ENCODE data around the gene SIAH2. TPM values are rescaled to one million over a fixed set of nuclear protein-coding genes. Genes with fewer than 3 reads are reported as not detected.

SIAH2 gene
- total RNA-seq, 1 donor from 2014 or later = 44.5 TPM

- ChIA-PET CTCF (interaction anchor here (2.6 to 4.1 kb wide), 3 partner anchors 24 to 41 kb away, joined by 7 to 31 read pairs (median 17); no protein-coding TSS in a partner anchor), POLR2A (interaction anchor here (0.6 to 8.0 kb wide), 28 partner anchors 9 to 1633 kb away, joined by 3 to 65 read pairs (median 6); partner anchors contain the start of genes EIF2A, ERICH6, HPS3 and SELENOT)
- DNase-seq (no peak), ATAC-seq (ENCODE audit: low read depth) (peak; percentile 0)
- H3K36me3 Mint-ChIP-seq (ENCODE audit: low read depth) = peaks cover 40% of the 10 kb centered on the region
- no peak for TF ChIP-seq CTCF (IDR thresholded peaks at IDR 0.05)
- peaks cover 83% of the 10 kb centered on the region for H3K4me1 Mint-ChIP-seq
- no peak overlapping the region for H3K4me3 Mint-ChIP-seq
- H3K9me3 Mint-ChIP-seq = no peaks in the 10 kb centered on the region
- intact Hi-C loops (cut with micrococcal nuclease) = loop anchor here (1.0 to 10.0 kb wide), 14 partner anchors 25 to 1752 kb away; partner anchors contain the start of genes EIF2A, ERICH6, MED12L and P2RY12
- no peaks in the 10 kb centered on the region for H3K27me3 Mint-ChIP-seq
- H3K27ac Mint-ChIP-seq = no peak overlapping the region
Measured at GRCh38 chr3:150762662-150763121, 277 bp downstream of the SIAH2 start.

- Mint-ChIP-seq H3K36me3 (ENCODE audit: low read depth) (peaks cover 46% of the 10 kb centered on the region), H3K9me3 (no peaks in the 10 kb centered on the region), H3K27ac (peak overlapping the region; percentile 93), H3K4me3 (peak overlapping the region; percentile 93), H3K27me3 (no peaks in the 10 kb centered on the region), H3K4me1 (peaks cover 82% of the 10 kb centered on the region)
- CTCF ChIA-PET = interaction anchor here (1.0 to 3.7 kb wide), 4 partner anchors 11 to 40 kb away, joined by 3 to 17 read pairs (median 8); no protein-coding TSS in a partner anchor
- POLR2A ChIA-PET = interaction anchor here (0.5 to 8.0 kb wide), 24 partner anchors 8 to 632 kb away, joined by 3 to 65 read pairs (median 5); partner anchors contain the start of genes EIF2A, ERICH6, SELENOT and SERP1
- DNase-seq (peak; percentile 38), ATAC-seq (ENCODE audit: low read depth) (no peak)
- TF ChIP-seq CTCF (IDR thresholded peaks at IDR 0.05) = no peak
- intact Hi-C loops (cut with micrococcal nuclease) = loop anchor here (1.0 to 10.0 kb wide), 8 partner anchors 9 to 1753 kb away; partner anchors contain the start of genes MED12L, P2RY12, PFN2 and RNF13
Measured at GRCh38 chr3:150761831-150762661, 923 bp downstream of the SIAH2 start.

- intact Hi-C loops (cut with micrococcal nuclease) = loop anchor here (1.0 to 10.0 kb wide), 9 partner anchors 7 to 1754 kb away; partner anchors contain the start of genes MED12L, P2RY12 and PFN2
- DNase-seq (no peak), ATAC-seq (ENCODE audit: low read depth) (no peak)
- POLR2A ChIA-PET = interaction anchor here (0.5 to 8.0 kb wide), 13 partner anchors 11 to 353 kb away, joined by 3 to 65 read pairs (median 5); partner anchors contain the start of genes EIF2A, SELENOT, SERP1 and TSC22D2
- peak overlapping the region; percentile 93 for H3K27ac Mint-ChIP-seq
- H3K4me1 Mint-ChIP-seq = peaks cover 80% of the 10 kb centered on the region
- no peaks in the 10 kb centered on the region for H3K27me3 Mint-ChIP-seq
- H3K4me3 Mint-ChIP-seq = peak overlapping the region; percentile 93
- peaks cover 57% of the 10 kb centered on the region for H3K36me3 Mint-ChIP-seq (ENCODE audit: low read depth)
- CTCF ChIA-PET = interaction anchor here (1.6 to 3.7 kb wide), 2 partner anchors 27 to 39 kb away, joined by 9 to 17 read pairs; no protein-coding TSS in a partner anchor
- TF ChIP-seq CTCF (IDR thresholded peaks at IDR 0.05) = no peak
- no peaks in the 10 kb centered on the region for H3K9me3 Mint-ChIP-seq
Measured at GRCh38 chr3:150760431-150761200, 2.4 kb downstream of the SIAH2 start.

GRCh38 chr3:150759947-150760346 is 3.0 kb downstream of the SIAH2 start:
- H3K36me3 Mint-ChIP-seq (ENCODE audit: low read depth) = peaks cover 58% of the 10 kb centered on the region
- peaks cover 75% of the 10 kb centered on the region for H3K4me1 Mint-ChIP-seq
- no peak for DNase-seq
- H3K9me3 Mint-ChIP-seq = no peaks in the 10 kb centered on the region
- POLR2A ChIA-PET = interaction anchor here (0.5 to 8.0 kb wide), 7 partner anchors 10 to 352 kb away, joined by 3 to 65 read pairs (median 8); partner anchors contain the start of genes SELENOT and TSC22D2
- no peaks in the 10 kb centered on the region for H3K27me3 Mint-ChIP-seq
- CTCF ChIA-PET = interaction anchor here (1.2 kb wide), 1 partner anchor 28 kb away, joined by 3 read pairs; no protein-coding TSS in a partner anchor
- peak overlapping the region; percentile 93 for H3K27ac Mint-ChIP-seq
- no peak for TF ChIP-seq CTCF (IDR thresholded peaks at IDR 0.05)
- intact Hi-C loops (cut with micrococcal nuclease) = loop anchor here (1.0 to 10.0 kb wide), 8 partner anchors 21 to 1755 kb away; partner anchors contain the start of genes MED12L, P2RY12 and PFN2
- ATAC-seq (ENCODE audit: low read depth) = no peak
- peak overlapping the region; percentile 93 for H3K4me3 Mint-ChIP-seq
